SK-N-MC (cell line): ENCODE results near the gene PTGDR2.

Experiments used
- EZH2 ChIP-seq: fragments of 200-600 bp; sonication (generic); IDR thresholded peaks from one replicate; pipeline ENCODE4 v1.6.1; 2017; ENCODE audit warnings: antibody characterized with exemption
- FOXP2 ChIP-seq: optimal IDR thresholded peaks from 2 replicates; pipeline ENCODE3; 2011; ENCODE audit warnings: mild to moderate bottlenecking, moderate library complexity; ENCODE audit not compliant: insufficient read depth; ENCODE audit errors: extremely low read length, control extremely low read depth
- POLR2AphosphoS5 ChIP-seq: IDR thresholded peaks from 2 replicates; pipeline ENCODE4 v1.6.1; 2012; ENCODE audit warnings: mild to moderate bottlenecking, low read depth, low read length, borderline replicate concordance

GRCh38 chr11:60872124-60872960 is 16.6 kb upstream of the PTGDR2 start:
- no peak for TF ChIP-seq EZH2
- no peak for TF ChIP-seq POLR2AphosphoS5
- TF ChIP-seq FOXP2: no peak
